Mammary epithelial cell (primary cell): ENCODE data around the gene DCXR.

ENCODE experiments used
- EZH2 ChIP-seq: IDR thresholded peaks from 2 replicates; pipeline ENCODE4 v1.6.1; 2012; ENCODE audit warnings: low read length, inconsistent platforms, borderline replicate concordance
- TF ChIP-seq, protein P1 (sequence below), 2 donors: IDR thresholded peaks in 1 of 2; conservative IDR thresholded peaks in 1 of 2; 2 replicates each; pipeline ENCODE4 v1.5.1; 2011 to 2012; ENCODE audit warnings: inconsistent platforms in 2 of 2, low read length in 2 of 2, mild to moderate bottlenecking in 2 of 2, control low read depth in 1 of 2, low read depth in 1 of 2; ENCODE audit not compliant: insufficient read depth in 1 of 2; ENCODE audit errors: extremely low read depth in 1 of 2

DNA sequence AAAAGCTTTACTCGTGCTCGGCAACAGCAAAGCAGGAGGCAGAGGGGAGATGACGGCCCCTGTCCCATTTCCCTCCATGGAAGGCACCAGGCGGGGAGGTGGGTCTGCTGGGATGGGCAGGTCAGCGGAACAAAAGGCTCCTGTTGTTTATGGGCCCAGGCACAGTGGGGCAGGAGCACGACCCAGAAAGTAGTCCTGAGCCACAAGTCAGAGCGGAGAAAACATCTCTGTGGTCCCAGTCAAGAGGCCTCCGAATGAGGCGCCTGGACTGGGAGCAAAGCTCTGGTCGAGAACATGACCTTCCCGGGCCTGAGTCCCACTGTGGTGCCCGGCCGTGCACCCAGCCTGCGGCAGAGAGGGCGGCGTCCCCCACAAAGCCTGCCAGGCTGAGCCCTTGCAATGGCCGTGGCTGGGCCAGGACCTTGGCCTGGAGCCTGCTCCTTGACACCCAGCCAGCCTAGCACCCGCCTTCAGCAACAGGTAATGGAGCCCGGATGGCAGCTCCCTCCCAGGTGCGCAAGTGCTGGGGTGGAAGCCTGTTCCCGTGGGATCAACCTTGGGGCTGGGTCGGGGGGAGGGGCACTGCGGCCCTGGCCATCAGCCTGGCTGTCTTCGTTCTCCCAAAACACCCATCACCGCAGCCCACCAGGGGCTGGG lies 10.5 kb upstream of the DCXR start:
- TF ChIP-seq, protein P1, sequence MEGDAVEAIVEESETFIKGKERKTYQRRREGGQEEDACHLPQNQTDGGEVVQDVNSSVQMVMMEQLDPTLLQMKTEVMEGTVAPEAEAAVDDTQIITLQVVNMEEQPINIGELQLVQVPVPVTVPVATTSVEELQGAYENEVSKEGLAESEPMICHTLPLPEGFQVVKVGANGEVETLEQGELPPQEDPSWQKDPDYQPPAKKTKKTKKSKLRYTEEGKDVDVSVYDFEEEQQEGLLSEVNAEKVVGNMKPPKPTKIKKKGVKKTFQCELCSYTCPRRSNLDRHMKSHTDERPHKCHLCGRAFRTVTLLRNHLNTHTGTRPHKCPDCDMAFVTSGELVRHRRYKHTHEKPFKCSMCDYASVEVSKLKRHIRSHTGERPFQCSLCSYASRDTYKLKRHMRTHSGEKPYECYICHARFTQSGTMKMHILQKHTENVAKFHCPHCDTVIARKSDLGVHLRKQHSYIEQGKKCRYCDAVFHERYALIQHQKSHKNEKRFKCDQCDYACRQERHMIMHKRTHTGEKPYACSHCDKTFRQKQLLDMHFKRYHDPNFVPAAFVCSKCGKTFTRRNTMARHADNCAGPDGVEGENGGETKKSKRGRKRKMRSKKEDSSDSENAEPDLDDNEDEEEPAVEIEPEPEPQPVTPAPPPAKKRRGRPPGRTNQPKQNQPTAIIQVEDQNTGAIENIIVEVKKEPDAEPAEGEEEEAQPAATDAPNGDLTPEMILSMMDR (conservative IDR thresholded peaks at IDR 0.05 in 1 of 2, IDR thresholded peaks at IDR 0.05 in 1 of 2; ENCODE audit: extremely low read depth in 1 of 2, insufficient read depth in 1 of 2, low read depth in 1 of 2, low read length in 2 of 2) = no peak
- TF ChIP-seq EZH2 = no peak
